HCT116 (cell line): ENCODE results near the gene NF1.
"Not testable (repeated sequence)": the region's sequence is repeated elsewhere in the genome, so short reads cannot be mapped to it uniquely, and the experiment has no call there.

ENCODE experiments used
- JUND ChIP-seq: IDR thresholded peaks from 2 replicates; pipeline ENCODE4 v1.6.1; 2012
- TF ChIP-seq, protein P1 (sequence below), 3 experiments: fragments of 200-600 bp in 1 of 3; sonication (generic) in 1 of 3; IDR thresholded peaks in 2 of 3; conservative IDR thresholded peaks in 1 of 3; 2 replicates each; pipeline ENCODE4 v1.5.1; 2012 to 2017; ENCODE audit warnings: low read depth in 2 of 3, low read length in 2 of 3, antibody characterized with exemption in 1 of 3, borderline replicate concordance in 1 of 3, control low read depth in 1 of 3, mild to moderate bottlenecking in 1 of 3, mixed read lengths in 1 of 3, mixed run types in 1 of 3, moderate library complexity in 1 of 3; ENCODE audit not compliant: insufficient read depth in 1 of 3

DNA sequence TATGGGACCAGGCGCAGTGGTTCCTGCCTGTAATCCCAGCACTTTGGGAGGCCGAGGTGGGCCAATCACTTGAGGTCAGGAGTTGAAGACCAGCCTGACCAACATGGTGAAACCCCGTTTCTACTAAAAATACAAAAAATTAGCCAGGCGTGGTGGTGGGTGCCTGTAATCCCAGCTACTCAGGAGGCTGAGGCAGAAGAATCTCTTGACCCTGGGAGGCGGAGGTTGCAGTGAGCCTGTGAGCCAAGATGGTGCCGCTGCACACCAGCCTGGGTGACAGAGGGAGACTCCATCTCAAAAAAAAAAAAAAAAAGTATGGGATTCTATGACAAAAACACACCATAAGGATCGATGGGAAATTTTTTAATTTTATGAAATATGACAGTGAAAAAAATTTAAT lies 217.4 kb downstream of the NF1 start:
- TF ChIP-seq, protein P1, sequence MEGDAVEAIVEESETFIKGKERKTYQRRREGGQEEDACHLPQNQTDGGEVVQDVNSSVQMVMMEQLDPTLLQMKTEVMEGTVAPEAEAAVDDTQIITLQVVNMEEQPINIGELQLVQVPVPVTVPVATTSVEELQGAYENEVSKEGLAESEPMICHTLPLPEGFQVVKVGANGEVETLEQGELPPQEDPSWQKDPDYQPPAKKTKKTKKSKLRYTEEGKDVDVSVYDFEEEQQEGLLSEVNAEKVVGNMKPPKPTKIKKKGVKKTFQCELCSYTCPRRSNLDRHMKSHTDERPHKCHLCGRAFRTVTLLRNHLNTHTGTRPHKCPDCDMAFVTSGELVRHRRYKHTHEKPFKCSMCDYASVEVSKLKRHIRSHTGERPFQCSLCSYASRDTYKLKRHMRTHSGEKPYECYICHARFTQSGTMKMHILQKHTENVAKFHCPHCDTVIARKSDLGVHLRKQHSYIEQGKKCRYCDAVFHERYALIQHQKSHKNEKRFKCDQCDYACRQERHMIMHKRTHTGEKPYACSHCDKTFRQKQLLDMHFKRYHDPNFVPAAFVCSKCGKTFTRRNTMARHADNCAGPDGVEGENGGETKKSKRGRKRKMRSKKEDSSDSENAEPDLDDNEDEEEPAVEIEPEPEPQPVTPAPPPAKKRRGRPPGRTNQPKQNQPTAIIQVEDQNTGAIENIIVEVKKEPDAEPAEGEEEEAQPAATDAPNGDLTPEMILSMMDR (IDR thresholded peaks at IDR 0.05 in 2 of 3, conservative IDR thresholded peaks at IDR 0.05 in 1 of 3; ENCODE audit: borderline replicate concordance in 1 of 3, insufficient read depth in 1 of 3, low read depth in 2 of 3, low read length in 2 of 3): not testable (repeated sequence)
- TF ChIP-seq JUND: not testable (repeated sequence)
